DMS53 treated with DMSO at 0.1 percent for 48 hours (cell line): ENCODE data around the gene ERC2.

Experiments used
- DNase-seq: peaks from one replicate; lab custom pipeline; 2025; ENCODE audit not compliant: unreplicated experiment; lab: John Stamatoyannopoulos, UW

Gene ERC2

DNA sequence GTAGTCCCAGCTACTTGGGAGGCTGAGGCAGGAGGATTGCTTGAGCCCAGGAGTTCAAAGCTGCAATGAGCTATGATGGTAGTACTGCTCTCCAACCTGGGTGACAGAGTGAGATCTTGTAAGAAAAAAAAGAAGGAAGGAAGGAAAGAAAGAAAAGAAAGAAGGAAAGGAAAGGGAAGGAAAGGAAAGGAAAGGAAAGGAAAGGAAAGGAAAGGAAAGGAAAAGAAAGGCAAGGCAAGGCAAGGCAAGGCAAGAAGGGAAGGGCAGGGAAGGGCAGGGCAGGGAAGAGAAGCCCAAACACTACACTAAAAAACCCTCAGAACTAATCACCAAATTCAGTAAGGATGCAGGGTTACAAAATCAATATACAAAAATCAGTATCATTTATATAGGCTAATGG lies 341.6 kb downstream of the ERC2 start:
- DNase-seq = no peak

DNA sequence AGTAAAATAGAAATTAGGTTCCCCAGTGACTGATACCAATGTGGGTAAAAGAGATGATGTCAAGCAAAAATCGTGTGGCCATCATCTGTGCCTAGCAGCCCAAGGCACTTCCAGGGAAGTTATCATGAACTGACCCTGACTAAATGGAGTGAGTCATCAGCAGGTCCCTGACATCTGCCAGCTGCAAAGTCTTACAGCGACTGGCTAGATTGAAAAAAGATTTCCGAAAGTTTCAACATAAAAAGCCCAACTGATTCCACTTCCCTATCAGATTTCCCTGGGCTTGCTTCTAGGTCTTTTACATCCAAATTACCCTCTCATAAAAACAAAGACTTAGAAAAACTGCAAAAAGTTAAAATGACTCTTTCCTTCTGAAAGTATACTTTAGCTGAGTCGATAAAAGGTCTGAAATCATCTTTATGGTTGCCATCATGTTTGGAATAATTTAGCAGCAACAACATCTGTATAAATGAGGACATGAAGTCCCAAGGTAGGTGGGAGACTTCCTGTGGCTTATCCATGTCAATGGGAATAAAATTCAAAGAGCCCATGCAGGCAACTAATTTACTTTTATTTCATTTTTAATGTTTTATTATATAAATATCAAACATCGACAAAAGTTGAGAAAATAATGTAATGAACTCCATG lies 342.8 kb downstream of the ERC2 start:
- DNase-seq = no peak

DNA sequence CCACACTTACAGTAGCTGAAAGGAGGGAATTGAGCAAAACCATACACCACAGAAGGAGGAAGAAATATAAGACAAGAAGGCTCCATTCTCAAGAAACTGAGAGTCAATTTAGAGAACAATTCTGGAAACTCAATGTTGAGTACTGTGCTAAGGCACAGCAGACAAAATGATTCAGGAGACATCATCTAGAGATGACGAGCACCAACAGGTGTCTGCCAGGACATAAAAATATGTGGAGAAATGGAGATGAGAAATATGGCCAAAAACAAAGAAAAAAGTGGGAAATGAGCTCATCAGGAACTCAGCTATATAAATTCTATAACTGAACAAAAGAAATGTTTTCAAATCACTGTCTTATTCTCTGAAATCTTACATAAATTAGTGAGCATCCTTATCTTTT lies 343.7 kb downstream of the ERC2 start:
- no peak for DNase-seq

DNA sequence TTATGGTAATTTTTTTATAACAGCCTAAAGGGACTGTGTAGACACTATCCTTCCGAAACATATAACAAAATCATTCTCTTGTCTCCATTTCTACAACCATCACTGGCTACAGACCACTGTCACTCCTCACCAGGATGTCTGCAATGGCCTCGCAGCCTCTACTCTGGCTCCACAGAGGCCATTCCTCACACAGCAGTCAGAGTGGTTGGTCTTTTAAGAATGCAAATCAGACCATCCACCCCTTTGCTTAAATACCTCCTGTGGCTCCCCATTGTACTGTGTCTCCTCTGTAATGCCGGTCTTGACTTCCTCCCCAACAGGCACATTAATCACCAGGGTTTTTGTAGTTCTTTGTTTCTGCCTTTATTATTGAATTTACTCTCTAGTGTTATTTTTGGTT lies 344.8 kb downstream of the ERC2 start:
- no peak for DNase-seq

DNA sequence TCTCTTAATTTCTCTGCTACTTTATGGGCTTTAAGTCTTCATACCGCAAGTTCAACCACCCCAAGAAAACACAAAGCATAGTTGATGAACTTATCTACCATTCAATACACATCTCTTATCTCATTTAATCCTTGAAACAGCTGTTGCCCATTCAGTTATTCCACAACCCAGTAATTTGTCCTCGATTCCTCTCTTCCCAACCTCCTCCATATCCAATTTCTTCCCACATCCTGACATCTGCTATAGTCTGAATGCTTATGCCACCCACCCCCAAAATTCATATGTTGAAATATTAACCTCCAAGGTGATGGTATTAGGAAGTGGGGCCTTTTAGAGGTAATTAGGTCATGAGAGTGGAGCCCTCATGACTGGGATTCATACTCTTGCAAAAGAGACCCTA lies 345.4 kb downstream of the ERC2 start:
- DNase-seq = no peak

DNA sequence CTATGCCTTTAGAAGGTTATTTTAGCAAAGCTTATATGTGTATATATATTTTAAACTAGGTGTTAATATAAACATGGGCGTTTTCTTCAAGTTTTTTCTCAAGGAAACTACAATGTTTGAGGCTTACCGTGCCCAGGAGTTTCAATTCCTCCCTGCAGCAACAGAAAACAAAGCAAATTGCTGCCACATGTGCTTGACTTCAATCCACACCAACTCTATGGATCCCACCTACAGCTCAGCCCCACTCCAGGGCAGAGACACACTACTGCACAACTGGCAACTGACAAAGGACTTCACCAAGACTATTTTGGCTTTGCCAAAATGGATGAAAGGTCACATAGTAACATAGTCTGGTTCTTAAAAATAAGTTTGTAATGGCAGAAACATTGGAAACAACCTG lies 346.6 kb downstream of the ERC2 start:
- DNase-seq = no peak

DNA sequence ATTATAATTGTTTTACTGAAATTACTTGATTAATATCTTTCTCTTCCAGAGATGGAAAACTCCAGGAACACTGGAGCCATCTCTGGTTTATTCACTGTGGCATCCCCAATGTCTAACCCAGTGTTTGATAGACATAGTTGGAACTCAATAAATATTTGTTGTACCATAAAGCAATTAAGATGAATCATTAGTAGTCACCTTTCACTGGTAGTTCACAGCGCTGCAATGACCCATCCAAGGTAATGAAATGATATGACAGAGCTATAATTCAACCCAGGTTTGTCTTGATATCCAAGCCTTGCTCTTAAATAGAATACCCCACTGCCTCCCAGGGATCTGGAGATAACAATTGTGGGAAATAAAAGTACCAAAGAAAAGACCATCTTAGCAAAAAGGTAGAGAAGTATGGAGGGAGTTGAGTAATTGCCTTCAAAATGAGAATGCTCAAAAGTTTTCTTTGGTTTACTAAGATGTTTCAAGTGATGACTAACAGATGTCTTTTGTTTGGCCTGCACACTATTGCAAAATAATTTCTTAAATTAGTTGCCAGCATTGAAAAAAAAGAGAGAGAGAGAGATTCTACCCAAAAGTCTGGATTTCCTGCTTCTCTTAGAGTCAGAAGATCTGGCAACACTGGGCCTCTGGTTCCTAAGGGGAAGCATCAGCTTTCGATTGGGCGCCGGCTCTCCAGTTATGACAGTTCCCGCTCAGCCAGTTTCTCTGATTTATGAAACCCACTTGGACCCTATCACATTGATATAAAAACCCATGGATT lies 348.5 kb downstream of the ERC2 start:
- no peak for DNase-seq

DNA sequence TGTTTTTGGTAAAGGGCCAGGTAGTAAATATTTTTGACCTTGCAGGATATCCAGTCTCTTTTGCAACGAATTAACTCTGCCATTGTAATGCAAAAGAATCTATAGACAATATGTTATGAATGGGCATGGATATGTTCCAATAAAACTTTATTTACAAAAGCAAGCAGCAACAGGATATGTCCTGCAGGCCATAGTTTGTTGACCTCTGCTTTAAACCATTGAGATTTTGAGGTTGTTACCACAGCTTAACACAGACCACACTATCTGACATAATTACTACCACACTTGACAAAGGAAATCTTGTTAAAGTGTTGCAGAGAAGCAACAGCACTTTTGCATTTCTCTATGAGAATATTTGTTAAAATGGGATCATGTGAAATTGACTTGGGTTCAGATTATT lies 349.3 kb downstream of the ERC2 start:
- no peak for DNase-seq

DNA sequence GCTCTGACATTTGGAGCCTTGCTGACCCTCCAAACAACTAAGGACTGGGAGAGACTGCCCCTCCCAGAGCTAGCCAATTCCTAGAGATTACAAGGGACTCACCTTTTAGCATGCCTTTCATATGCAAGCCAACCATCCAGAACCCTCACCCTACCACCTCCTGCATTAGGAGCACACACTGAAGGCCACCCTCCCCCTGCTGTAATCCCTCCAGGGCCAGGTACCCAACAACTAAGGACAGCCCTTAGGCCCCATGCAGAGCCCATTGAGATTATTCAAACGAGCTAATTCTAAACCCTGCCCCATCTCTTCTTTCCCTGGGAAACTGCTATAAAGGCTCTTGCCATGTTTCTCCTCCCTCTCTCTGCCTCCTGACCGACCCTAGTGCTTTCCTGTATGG lies 352.6 kb downstream of the ERC2 start:
- DNase-seq = no peak

DNA sequence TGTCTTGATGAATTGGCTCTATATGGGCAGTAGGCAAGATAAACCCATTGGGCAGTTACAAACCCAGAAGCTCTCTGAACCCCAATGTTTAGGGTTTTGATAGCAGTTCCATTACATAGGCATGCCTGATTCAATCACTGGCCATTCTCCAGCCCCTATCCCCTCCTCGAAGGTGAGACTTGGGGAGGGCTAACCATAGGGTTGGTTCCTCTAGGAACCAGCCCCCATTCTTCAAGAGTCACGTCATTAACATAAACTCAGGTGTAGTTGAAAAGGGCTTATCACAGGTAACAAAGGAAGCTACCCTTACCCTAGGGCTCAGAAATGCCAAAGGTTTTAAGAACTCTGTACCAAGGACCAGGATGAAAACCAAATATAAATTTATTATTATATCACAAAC lies 353.1 kb downstream of the ERC2 start:
- DNase-seq = no peak

DNA sequence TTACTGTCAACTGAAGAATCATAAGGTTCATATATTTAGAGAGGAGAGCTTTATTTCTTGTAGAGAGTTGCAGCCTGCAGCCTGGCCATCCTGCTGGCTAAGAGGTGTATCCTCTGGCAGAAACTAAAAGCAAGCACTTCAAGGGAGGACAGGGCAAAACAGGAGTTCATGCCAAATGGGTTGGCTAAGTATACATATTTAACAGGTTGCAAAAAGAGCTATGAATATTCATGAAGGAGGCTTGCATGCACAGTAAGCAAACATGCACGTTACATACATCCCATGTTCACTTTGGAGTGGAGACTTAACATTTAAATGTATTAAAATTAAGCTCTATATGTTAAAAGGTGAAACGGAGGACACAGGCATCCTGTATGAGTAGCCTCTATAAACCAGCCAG lies 354.4 kb downstream of the ERC2 start:
- no peak for DNase-seq

DNA sequence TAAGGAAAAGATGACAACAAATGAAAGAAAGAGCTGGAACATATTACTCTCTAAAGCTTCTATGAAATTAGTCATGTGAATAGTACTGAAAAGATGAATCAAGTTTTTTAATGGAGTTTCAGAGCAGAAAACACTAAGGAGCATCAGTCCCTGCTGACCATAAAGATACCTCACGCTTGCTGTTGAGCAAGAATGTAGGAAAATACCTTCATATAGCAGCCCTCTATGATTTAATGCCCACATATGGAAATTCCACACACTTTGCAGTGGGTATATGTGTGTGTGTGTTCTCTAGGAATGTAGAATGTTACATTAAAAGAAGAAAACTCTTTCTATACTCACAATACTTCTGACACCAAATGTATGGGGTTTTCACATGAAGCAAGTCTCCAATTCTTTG lies 355.0 kb downstream of the ERC2 start:
- no peak for DNase-seq

DNA sequence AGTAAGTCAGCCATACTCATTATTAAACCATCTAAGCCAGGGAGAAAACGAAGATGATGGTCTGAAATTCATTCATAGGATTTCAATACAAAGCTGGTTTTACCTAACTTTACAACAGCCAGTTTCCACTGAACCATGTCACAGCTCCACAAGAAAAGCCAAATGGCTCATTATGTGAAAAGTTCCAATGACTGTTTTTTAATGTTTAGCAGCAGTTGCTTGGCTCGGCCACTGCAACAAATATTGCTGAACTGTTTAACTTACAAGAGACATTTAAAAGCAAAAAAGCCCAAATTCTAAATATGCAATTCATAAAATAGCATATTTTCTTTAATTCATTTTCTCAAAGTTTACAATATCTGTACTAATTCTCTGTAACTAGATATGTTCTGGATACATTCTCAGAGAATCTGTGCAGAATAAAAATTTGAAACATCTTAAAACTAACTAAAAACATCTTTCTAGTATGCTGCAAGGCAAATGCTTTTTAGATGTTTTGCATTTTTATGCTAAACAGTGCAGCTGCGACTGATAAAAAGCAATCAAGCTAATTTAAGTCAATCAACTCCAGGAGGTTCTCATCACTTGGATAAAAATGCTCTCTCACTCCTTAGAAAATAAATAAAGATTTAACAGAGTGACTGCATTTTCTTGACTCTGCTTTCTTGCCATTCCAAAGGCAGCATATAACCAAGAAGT lies 356.5 kb downstream of the ERC2 start:
- no peak for DNase-seq

DNA sequence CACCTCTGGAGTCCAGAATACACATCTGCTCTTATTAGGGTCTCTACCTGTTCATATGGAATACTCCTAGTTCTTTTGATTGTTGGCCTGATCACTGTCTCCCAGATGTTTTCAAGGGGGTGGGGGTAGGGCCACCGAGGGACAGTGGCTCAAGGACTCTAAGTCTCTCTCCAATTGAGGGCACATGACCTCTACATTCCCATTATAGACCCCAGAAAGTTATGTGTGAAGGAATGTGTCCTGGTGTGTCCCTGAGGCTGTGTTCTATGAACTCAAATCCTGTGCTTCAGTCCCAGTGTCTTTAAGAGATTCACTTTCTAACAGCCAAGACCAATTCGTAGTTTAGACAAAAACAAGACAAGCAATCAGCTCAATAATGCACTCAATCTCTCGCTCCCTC lies 357.4 kb downstream of the ERC2 start:
- no peak for DNase-seq

DNA sequence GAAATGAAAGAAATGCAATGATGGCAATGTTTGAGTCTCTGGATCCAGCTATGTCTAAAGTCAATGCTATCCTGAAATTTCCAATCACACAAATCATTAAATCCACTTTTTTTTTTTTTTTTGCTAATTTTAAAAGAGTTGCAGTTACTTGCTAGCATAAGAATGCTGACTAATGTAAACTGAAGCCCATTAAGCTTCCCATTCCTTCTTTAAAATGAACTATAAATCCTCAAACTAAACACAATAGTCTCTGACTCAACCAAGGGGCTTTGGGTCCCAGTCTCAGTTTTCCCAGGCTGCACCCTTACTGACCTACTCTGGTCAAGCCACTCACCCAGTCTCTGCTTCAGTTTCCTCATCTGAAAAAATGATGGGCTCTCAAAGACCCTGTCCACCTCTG lies 361.1 kb downstream of the ERC2 start:
- DNase-seq = no peak

DNA sequence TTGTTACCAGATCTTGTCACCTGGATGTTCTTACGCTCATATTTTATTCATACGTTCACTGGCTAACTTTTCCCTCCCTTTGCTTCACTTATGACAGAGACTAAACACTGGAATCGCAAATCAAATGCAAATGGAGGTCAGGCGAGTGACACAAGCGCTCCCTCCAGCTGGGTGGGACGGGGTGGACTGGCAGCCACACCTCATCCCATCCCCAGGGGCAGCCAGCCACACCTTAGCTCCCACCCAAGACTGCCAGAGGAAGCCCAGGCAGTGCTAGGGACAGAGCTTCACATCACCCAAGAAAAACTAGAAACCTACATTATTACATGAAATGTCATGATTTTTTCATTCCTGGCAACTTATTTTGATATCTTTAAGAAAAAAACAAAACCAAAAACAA lies 366.2 kb downstream of the ERC2 start:
- no peak for DNase-seq

DNA sequence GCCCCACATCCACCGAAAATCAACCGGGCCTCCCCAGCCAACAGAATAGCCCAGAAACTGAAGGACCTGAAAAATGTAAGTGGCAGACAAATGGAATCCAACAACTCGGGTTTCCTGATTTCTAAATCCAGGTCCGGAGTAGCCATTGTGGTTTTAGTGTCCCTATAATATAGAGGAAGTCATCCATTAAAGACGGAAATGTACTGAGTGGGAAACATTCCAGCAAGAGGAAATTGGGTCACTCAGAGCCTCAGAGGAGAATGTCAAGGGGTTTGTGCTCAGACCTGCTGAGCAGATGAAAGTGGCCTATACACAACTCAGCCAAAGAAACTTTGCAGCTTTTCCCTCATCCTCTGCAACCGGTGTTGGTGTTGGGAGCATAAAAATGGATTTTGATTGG lies 366.7 kb downstream of the ERC2 start:
- DNase-seq = no peak

DNA sequence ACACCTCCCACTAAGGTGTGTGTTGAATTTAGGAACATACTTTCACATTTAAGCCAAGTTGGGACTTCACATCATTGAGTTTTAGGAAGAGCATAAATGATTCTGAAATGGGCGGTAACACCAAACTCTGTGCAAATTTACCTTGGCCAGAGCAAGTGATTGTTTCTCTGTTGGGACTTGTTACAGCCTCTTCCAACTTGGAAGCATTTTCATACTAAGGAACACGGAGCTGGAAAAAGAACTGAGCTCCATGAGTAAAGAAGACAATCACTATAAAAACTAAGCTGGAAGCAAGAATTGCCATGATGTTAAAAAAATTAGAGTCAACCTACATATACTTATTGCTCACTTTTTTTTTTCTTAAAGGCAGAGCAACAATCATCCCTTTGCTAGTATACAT lies 371.3 kb downstream of the ERC2 start:
- no peak for DNase-seq

DNA sequence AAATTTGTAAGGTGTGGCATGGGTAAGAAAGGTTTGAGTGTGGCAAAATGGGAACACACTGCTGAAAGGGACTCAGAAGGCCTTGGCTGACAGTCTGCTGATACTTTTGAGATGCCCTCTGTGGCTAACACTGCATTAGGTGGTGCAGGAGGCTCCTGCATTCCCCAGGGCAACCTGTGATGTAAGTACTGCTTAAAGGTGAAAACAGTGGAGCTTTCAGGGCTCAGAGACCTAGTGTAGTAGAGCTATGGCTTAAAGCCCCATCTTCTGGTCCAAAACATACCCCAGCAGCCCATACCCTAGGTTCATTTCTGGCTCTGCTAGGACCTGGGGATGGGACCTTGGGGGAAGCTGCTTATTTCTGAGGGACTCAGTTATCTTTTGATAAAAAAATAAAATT lies 374.1 kb downstream of the ERC2 start:
- DNase-seq = no peak

DNA sequence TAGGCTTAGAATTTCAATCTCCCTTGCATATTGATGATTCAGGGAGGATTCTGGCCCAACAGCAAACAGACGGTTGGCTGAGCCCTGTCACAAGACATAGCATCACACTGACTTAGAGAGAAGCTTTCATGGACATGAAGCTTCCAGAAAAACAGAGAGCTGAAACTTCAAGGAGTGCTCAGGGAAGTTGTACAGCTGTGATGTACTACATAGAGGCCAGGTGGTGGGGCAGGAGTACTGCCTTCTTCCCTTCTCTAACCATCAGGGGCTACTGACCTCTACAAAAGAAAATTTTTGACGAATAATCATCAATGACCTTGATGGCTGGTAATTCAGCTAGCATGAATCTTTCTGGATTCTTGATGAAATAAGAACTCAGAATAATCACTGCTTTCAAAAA lies 378.5 kb downstream of the ERC2 start:
- no peak for DNase-seq

DNA sequence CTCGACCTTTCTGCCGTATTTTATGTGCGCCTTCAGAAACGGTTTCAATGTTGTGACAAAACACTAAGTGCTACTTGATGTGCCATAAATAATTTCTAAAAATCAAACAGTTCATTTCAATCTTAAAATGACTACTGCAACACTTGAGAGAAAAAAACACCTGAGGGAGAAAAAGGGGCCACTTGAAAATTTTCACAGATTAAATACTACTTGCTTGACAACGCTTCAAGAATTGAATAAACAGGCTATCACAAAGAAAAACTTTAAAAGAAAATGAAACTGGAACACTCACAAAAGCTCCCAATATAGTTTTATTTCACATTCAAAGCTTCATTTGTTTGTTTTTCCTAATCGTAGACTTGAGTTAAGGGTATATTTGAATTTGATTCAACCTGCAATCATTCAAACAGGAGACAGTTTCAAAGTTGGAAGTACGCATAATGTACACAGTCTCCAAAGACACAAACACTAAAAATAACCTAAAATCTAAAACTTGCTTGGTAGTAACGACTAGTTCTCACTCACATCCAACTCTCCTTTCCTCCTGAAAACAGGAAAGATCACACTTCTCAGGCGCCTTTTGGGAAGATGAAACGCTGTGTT lies 380.7 kb downstream of the ERC2 start:
- DNase-seq = no peak

DNA sequence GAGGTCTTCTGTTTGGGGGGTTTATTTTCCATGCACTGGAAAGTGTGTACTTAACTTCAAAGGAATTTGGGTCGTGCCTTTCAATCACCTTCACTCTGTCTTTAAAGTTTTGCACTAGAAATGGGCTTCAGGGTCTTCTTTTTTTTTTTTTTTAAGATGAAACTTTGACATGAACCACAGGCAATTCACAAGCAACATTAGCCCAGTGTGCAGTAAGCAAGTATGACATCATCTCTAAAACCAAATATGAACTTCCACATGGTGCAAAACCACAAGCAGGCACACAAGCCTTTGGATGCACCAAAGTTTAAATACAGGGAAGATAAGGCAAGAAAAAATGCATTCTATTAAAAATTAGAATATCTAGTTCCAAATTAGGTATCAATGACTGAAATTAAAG lies 381.9 kb downstream of the ERC2 start:
- no peak for DNase-seq
